ENCODE results near the gene ANKMY1. TPM values are rescaled to one million over a fixed set of nuclear protein-coding genes. Genes with fewer than 3 reads are reported as not detected.

Gene ANKMY1
- total RNA-seq, 3 donors from 2014 or later (not counting 1 experiment from before 2014, with no cell fraction given), result 43.8 to 51.5 (median 46.6) TPM

GRCh38 chr2:240589850-240590525, 32.2 kb upstream of the ANKMY1 start:
- Histone ChIP-seq H3K9me3 (ENCODE audit: control insufficient read depth, insufficient read depth, low read length) (no peaks in the 10 kb centered on the region), H3K27me3 (ENCODE audit: control insufficient read depth, insufficient read depth, low read length) (no peaks in the 10 kb centered on the region), H3K4me3 (ENCODE audit: low read length) (no peak overlapping the region), H3K27ac (ENCODE audit: low read length) (no peak overlapping the region), H3K36me3 (ENCODE audit: control insufficient read depth, insufficient read depth, low read length) (peaks cover 38% of the 10 kb centered on the region), H3K4me1 (ENCODE audit: control insufficient read depth, insufficient read depth, low read length) (peaks cover 28% of the 10 kb centered on the region)
- 88% methylated on average over 16 of the region's 16 CpGs for WGBS (ENCODE audit: insufficient coverage)
- intact Hi-C loops (cut with micrococcal nuclease), result no loop called here
- DNase-seq (no peak), ATAC-seq (no peak)
- no peaks in the 10 kb centered on the region for H3K36me3 Mint-ChIP-seq
- no peaks in the 10 kb centered on the region for H3K9me3 Mint-ChIP-seq
- peaks cover 29 to 40% of the 10 kb centered on the region in 2 donors for H3K4me1 Mint-ChIP-seq
- H3K4me3 Mint-ChIP-seq, result no peak overlapping the region
- H3K27me3 Mint-ChIP-seq (ENCODE audit: low read depth in 2 of 2), result no peaks in the 10 kb centered on the region
- H3K27ac Mint-ChIP-seq, result no peak overlapping the region
- TF ChIP-seq CTCF (IDR thresholded peaks at IDR 0.05), result no peak

- H3K27me3 ChIP-seq (ENCODE audit: control insufficient read depth, insufficient read depth, low read length), result no peaks in the 10 kb centered on the region
- H3K27ac ChIP-seq (ENCODE audit: low read length), result no peak overlapping the region
- H3K9me3 ChIP-seq (ENCODE audit: control insufficient read depth, insufficient read depth, low read length), result no peaks in the 10 kb centered on the region
- H3K27ac Mint-ChIP-seq, result peak overlapping the region in 1 of 2 donors; percentile 91
- no peaks in the 10 kb centered on the region for H3K9me3 Mint-ChIP-seq
- peaks cover 34% of the 10 kb centered on the region for H3K4me1 ChIP-seq (ENCODE audit: control insufficient read depth, insufficient read depth, low read length)
- DNase-seq, result no peak
- no peak for TF ChIP-seq CTCF (IDR thresholded peaks at IDR 0.05)
- no peak overlapping the region for H3K4me3 Mint-ChIP-seq
- intact Hi-C loops (cut with micrococcal nuclease), result no loop called here
- no peaks in the 10 kb centered on the region for H3K27me3 Mint-ChIP-seq (ENCODE audit: low read depth in 2 of 2)
- ATAC-seq, result no peak
- H3K36me3 ChIP-seq (ENCODE audit: control insufficient read depth, insufficient read depth, low read length), result peaks cover 37% of the 10 kb centered on the region
- no peak overlapping the region for H3K4me3 ChIP-seq (ENCODE audit: low read length)
- peaks cover 35 to 46% of the 10 kb centered on the region in 2 donors for H3K4me1 Mint-ChIP-seq
- H3K36me3 Mint-ChIP-seq, result no peaks in the 10 kb centered on the region
- 95% methylated on average over 14 of the region's 14 CpGs for WGBS (ENCODE audit: insufficient coverage)
These were observed 31.6 kb upstream of the ANKMY1 start for GRCh38 chr2:240589375-240589774.

- WGBS (ENCODE audit: insufficient coverage), result 87% methylated on average over 4 of the region's 4 CpGs
- H3K9me3 Mint-ChIP-seq, result no peaks in the 10 kb centered on the region
- H3K4me3 Mint-ChIP-seq, result peak overlapping the region; percentile 93
- no peaks in the 10 kb centered on the region for H3K36me3 Mint-ChIP-seq
- H3K9me3 ChIP-seq (ENCODE audit: control insufficient read depth, insufficient read depth, low read length), result no peaks in the 10 kb centered on the region
- H3K27me3 ChIP-seq (ENCODE audit: control insufficient read depth, insufficient read depth, low read length), result no peaks in the 10 kb centered on the region
- peaks cover 32% of the 10 kb centered on the region for H3K36me3 ChIP-seq (ENCODE audit: control insufficient read depth, insufficient read depth, low read length)
- H3K27me3 Mint-ChIP-seq (ENCODE audit: low read depth in 2 of 2), result no peaks in the 10 kb centered on the region
- H3K27ac ChIP-seq (ENCODE audit: low read length), result no peak overlapping the region
- no peak for DNase-seq
- intact Hi-C loops (cut with micrococcal nuclease), result no loop called here
- H3K4me1 ChIP-seq (ENCODE audit: control insufficient read depth, insufficient read depth, low read length), result peaks cover 38% of the 10 kb centered on the region
- no peak for ATAC-seq
- peaks cover 38 to 46% of the 10 kb centered on the region in 2 donors for H3K4me1 Mint-ChIP-seq
- H3K4me3 ChIP-seq (ENCODE audit: low read length), result no peak overlapping the region
- peak overlapping the region; percentile 89 to 91 for H3K27ac Mint-ChIP-seq
- TF ChIP-seq CTCF (IDR thresholded peaks at IDR 0.05), result no peak
These were observed 30.9 kb upstream of the ANKMY1 start for GRCh38 chr2:240588669-240589068.

Data from natural killer cell (primary cell).